WTC11 (cell line): Measurements from ENCODE around the gene SCYL1. TPM values are rescaled to one million over a fixed set of nuclear protein-coding genes. Genes with fewer than 3 reads are reported as not detected.

Experiments
- AR ChIP-seq: fragments of 250-450 bp; sonication (Bioruptor Pico); IDR thresholded peaks from 2 replicates; pipeline ENCODE4 v1.9.0; 2021; ENCODE audit warnings: mild to moderate bottlenecking
- CBFB ChIP-seq: sonication (generic); formaldehyde crosslinking; IDR thresholded peaks from 2 replicates; pipeline ENCODE4 v1.8.1; 2022; ENCODE audit warnings: mild to moderate bottlenecking, low read depth, missing genetic modification reagents
- CDX4 ChIP-seq: fragments of 250-450 bp; sonication (Bioruptor Pico); IDR thresholded peaks from 2 replicates; pipeline ENCODE4 v1.9.0; 2021; ENCODE audit warnings: moderate library complexity, mild to moderate bottlenecking, inconsistent platforms, borderline replicate concordance
- ERG ChIP-seq: fragments of 250-450 bp; sonication (Bioruptor Pico); IDR thresholded peaks from 2 replicates; pipeline ENCODE4 v1.8.0; 2021; ENCODE audit warnings: mild to moderate bottlenecking
- ESRRA ChIP-seq: sonication (generic); formaldehyde crosslinking; IDR thresholded peaks from 2 replicates; pipeline ENCODE4 v1.8.1; 2022; ENCODE audit warnings: mild to moderate bottlenecking, missing genetic modification reagents, borderline replicate concordance
- FOXK1 ChIP-seq: sonication (generic); formaldehyde crosslinking; IDR thresholded peaks from 2 replicates; pipeline ENCODE4 v1.8.0; 2022; ENCODE audit warnings: mild to moderate bottlenecking, moderate library complexity, missing genetic modification reagents
- FOXP4 ChIP-seq: sonication (generic); formaldehyde crosslinking; IDR thresholded peaks from 2 replicates; pipeline ENCODE4 v1.8.0; 2022; ENCODE audit warnings: mild to moderate bottlenecking, missing genetic modification reagents
- KAT7 ChIP-seq: sonication (generic); formaldehyde crosslinking; IDR thresholded peaks from 2 replicates; pipeline ENCODE4 v1.8.1; 2023; ENCODE audit warnings: missing genetic modification reagents, mild to moderate bottlenecking, borderline replicate concordance
- NFE2L1 ChIP-seq: sonication (generic); formaldehyde crosslinking; IDR thresholded peaks from 2 replicates; pipeline ENCODE4 v1.8.1; 2023; ENCODE audit warnings: missing genetic modification reagents
- OVOL2 ChIP-seq: fragments of 250-450 bp; sonication (Bioruptor Pico); IDR thresholded peaks from 2 replicates; pipeline ENCODE4 v1.9.0; 2021; ENCODE audit warnings: mild to moderate bottlenecking, borderline replicate concordance
- PRDM15 ChIP-seq: sonication (generic); formaldehyde crosslinking; IDR thresholded peaks from 2 replicates; pipeline ENCODE4 v1.8.0; 2022; ENCODE audit warnings: missing genetic modification reagents
- PREB ChIP-seq: sonication (generic); formaldehyde crosslinking; IDR thresholded peaks from 2 replicates; pipeline ENCODE4 v1.8.1; 2022; ENCODE audit warnings: mild to moderate bottlenecking, missing genetic modification reagents, moderate library complexity, borderline replicate concordance
- PRRX2 ChIP-seq: fragments of 250-450 bp; sonication (Bioruptor Pico); IDR thresholded peaks from 2 replicates; pipeline ENCODE4 v1.8.0; 2021; ENCODE audit warnings: mild to moderate bottlenecking
- SOX15 ChIP-seq: fragments of 250-450 bp; sonication (Bioruptor Pico); IDR thresholded peaks from 2 replicates; pipeline ENCODE4 v1.9.0; 2021; ENCODE audit warnings: mild to moderate bottlenecking
- STAT6 ChIP-seq: sonication (generic); formaldehyde crosslinking; conservative IDR thresholded peaks from 2 replicates; pipeline ENCODE4 v1.8.1; 2023; ENCODE audit warnings: mild to moderate bottlenecking, low read depth, missing genetic modification reagents, moderate library complexity
- TEAD1 ChIP-seq: sonication (generic); formaldehyde crosslinking; IDR thresholded peaks from 2 replicates; pipeline ENCODE4 v1.8.0; 2022; ENCODE audit warnings: mild to moderate bottlenecking, missing genetic modification reagents
- ZBTB43 ChIP-seq: sonication (generic); formaldehyde crosslinking; IDR thresholded peaks from 2 replicates; pipeline ENCODE4 v1.8.1; 2023; ENCODE audit warnings: mild to moderate bottlenecking, missing genetic modification reagents
- ZNF121 ChIP-seq: sonication (generic); formaldehyde crosslinking; IDR thresholded peaks from 2 replicates; pipeline ENCODE4 v1.8.0; 2023; ENCODE audit warnings: missing genetic modification reagents
- ZNF232 ChIP-seq: sonication (generic); formaldehyde crosslinking; IDR thresholded peaks from 2 replicates; pipeline ENCODE4 v1.8.0; 2022; ENCODE audit warnings: mild to moderate bottlenecking, missing genetic modification reagents
- ZNF416 ChIP-seq: fragments of 250-450 bp; sonication (Bioruptor Pico); IDR thresholded peaks from 2 replicates; pipeline ENCODE4 v1.9.0; 2021; ENCODE audit warnings: mild to moderate bottlenecking, inconsistent platforms
- ZNF512 ChIP-seq: sonication (generic); formaldehyde crosslinking; IDR thresholded peaks from 2 replicates; pipeline ENCODE4 v1.8.1; 2022; ENCODE audit warnings: missing genetic modification reagents, borderline replicate concordance
- total RNA-seq: library from RNA; stranded (reverse); gene quantifications from 3 replicates; pipeline ENCODE4 v1.2.3, GENCODE V29; 2021

Gene SCYL1
- total RNA-seq, 1 experiment from 2014 or later: 76.8 TPM

GRCh38 chr11:65574109-65574810 lies 49.4 kb downstream of the SCYL1 start (continued):
- TF ChIP-seq FOXP4 (no peak), ZNF416 (no peak), ESRRA (CRISPR knock-in tag) (no peak), FOXK1 (CRISPR knock-in tag) (0 out of 2 replicates have a peak, but pooled peaks have one; percentile 17), ZNF121 (no peak), TEAD1 (CRISPR knock-in tag) (no peak), KAT7 (CRISPR knock-in tag) (peak; percentile 76; the same call in 1 of the 2 replicates), NFE2L1 (CRISPR knock-in tag) (no peak), PRRX2 (CRISPR knock-in tag) (no peak), CBFB (CRISPR knock-in tag) (no peak), PREB (no peak), CDX4 (CRISPR knock-in tag) (no peak), ERG (no peak), PRDM15 (CRISPR knock-in tag) (0 out of 2 replicates have a peak, but pooled peaks have one; percentile 21), ZNF232 (CRISPR knock-in tag) (no peak), ZNF512 (CRISPR knock-in tag) (no peak), ZBTB43 (CRISPR knock-in tag) (no peak), AR (CRISPR knock-in tag) (no peak), STAT6 (no peak), OVOL2 (no peak), SOX15 (CRISPR knock-in tag) (no peak)
